Ovary (tissue), 3 donors: ENCODE measurements around the gene PDE4D.

ENCODE experiments used
- CTCF ChIP-seq, 3 donors: fragments of 450-650 bp in 2 of 3; fragments of 200-600 bp in 1 of 3; IDR thresholded peaks; one replicate each; pipeline versions ENCODE4 v1.5.1 to v1.8.0; 2016 to 2022; ENCODE audit warnings: antibody characterized with exemption in 3 of 3, mild to moderate bottlenecking in 1 of 3
- EP300 ChIP-seq: sonication (generic); formaldehyde crosslinking; IDR thresholded peaks from one replicate; pipeline ENCODE4 v1.6.1; 2017; ENCODE audit warnings: antibody characterized with exemption
- POLR2A ChIP-seq: fragments of 450-650 bp; IDR thresholded peaks from one replicate; pipeline ENCODE4 v1.6.1; 2017; ENCODE audit warnings: antibody characterized with exemption, mild to moderate bottlenecking, moderate library complexity
- donor health status: DM: no; HTN: no; CAD: no.

- TF ChIP-seq CTCF (IDR thresholded peaks at IDR 0.05) (no peak), POLR2A (no peak), EP300 (no peak)
Observed at GRCh38 chr5:59760785-59761348, 132.7 kb downstream of the PDE4D start.
